Trophoblast cell (in vitro differentiated cells and primary cell): ENCODE data around the gene GNAT2.

Experiments used
- DNase-seq, 2 donors: peaks; one replicate each; pipeline ENCODE4 v3.0.0-alpha.2; 2016
- H2AFZ ChIP-seq: 2 replicates; pipeline ENCODE4 v1.6.1; 2013; ENCODE audit warnings: low read length, moderate library complexity, mild to moderate bottlenecking; ENCODE audit not compliant: insufficient read depth, poor library complexity
- H2AK5ac ChIP-seq: 2 replicates; pipeline ENCODE4 v1.6.1; 2013; ENCODE audit warnings: mild to moderate bottlenecking, low read length
- H2BK120ac ChIP-seq: 2 replicates; pipeline ENCODE4 v1.6.1; 2013; ENCODE audit warnings: low read length, mild to moderate bottlenecking, moderate library complexity; ENCODE audit not compliant: insufficient read depth, poor library complexity
- H2BK12ac ChIP-seq: 2 replicates; pipeline ENCODE4 v1.6.1; 2013; ENCODE audit warnings: mild to moderate bottlenecking, low read length, moderate library complexity
- H2BK5ac ChIP-seq: 2 replicates; pipeline ENCODE4 v1.6.1; 2013; ENCODE audit warnings: low read length, low read depth, moderate library complexity, mild to moderate bottlenecking; ENCODE audit not compliant: poor library complexity
- H3K14ac ChIP-seq: 2 replicates; pipeline ENCODE4 v1.6.1; 2013; ENCODE audit warnings: mild to moderate bottlenecking, low read length
- H3K18ac ChIP-seq: 2 replicates; pipeline ENCODE4 v1.6.1; 2013; ENCODE audit warnings: mild to moderate bottlenecking, low read length
- H3K23ac ChIP-seq: 2 replicates; pipeline ENCODE4 v1.6.1; 2013; ENCODE audit warnings: low read length
- H3K27ac ChIP-seq: 2 replicates; pipeline ENCODE4 v1.5.1; 2013; ENCODE audit warnings: low read depth, mild to moderate bottlenecking, inconsistent platforms, low read length, moderate library complexity
- H3K27me3 ChIP-seq: 2 replicates; pipeline ENCODE4 v1.6.1; 2013; ENCODE audit warnings: inconsistent platforms, mild to moderate bottlenecking, low read length, moderate library complexity; ENCODE audit not compliant: insufficient read depth
- H3K36me3 ChIP-seq, 2 experiments: 1 replicate in 1 of 2; 2 replicates in 1 of 2; pipeline ENCODE4 v1.6.1; 2013; ENCODE audit warnings: low read length in 2 of 2, mild to moderate bottlenecking in 2 of 2, moderate library complexity in 1 of 2; ENCODE audit not compliant: insufficient read depth in 2 of 2, control insufficient read depth in 1 of 2
- H3K4ac ChIP-seq: 2 replicates; pipeline ENCODE4 v1.6.1; 2013; ENCODE audit warnings: low read depth, mild to moderate bottlenecking, low read length, moderate library complexity
- H3K4me1 ChIP-seq, 2 experiments: 1 replicate in 1 of 2; 2 replicates in 1 of 2; pipeline ENCODE4 v1.6.1; 2013; ENCODE audit warnings: low read length in 2 of 2, mild to moderate bottlenecking in 2 of 2, moderate library complexity in 1 of 2; ENCODE audit not compliant: insufficient read depth in 2 of 2, control insufficient read depth in 1 of 2
- H3K4me2 ChIP-seq: 2 replicates; pipeline ENCODE4 v1.6.1; 2013; ENCODE audit warnings: inconsistent platforms, mild to moderate bottlenecking, low read length, moderate library complexity
- H3K4me3 ChIP-seq: 2 replicates; pipeline ENCODE4 v1.5.1; 2013; ENCODE audit warnings: mild to moderate bottlenecking, low read depth, low read length, inconsistent platforms
- H3K79me1 ChIP-seq: one replicate; pipeline ENCODE4 v1.6.1; 2013; ENCODE audit warnings: low read length
- H3K79me2 ChIP-seq: 2 replicates; pipeline ENCODE4 v1.6.1; 2013; ENCODE audit warnings: low read length, mild to moderate bottlenecking; ENCODE audit not compliant: control insufficient read depth, insufficient read depth, poor library complexity
- H3K9ac ChIP-seq: 2 replicates; pipeline ENCODE4 v1.6.1; 2013; ENCODE audit warnings: mild to moderate bottlenecking, low read length
- H3K9me3 ChIP-seq: 2 replicates; pipeline ENCODE4 v1.6.1; 2013; ENCODE audit warnings: low read depth, mild to moderate bottlenecking, control low read depth, inconsistent platforms, low read length; ENCODE audit not compliant: insufficient read depth
- H4K12ac ChIP-seq: 2 replicates; pipeline ENCODE4 v1.6.1; 2013; ENCODE audit warnings: low read depth, mild to moderate bottlenecking, low read length, moderate library complexity
- H4K8ac ChIP-seq: 2 replicates; pipeline ENCODE4 v1.6.1; 2013; ENCODE audit warnings: low read depth, mild to moderate bottlenecking, low read length, moderate library complexity
- H4K91ac ChIP-seq: one replicate; pipeline ENCODE4 v1.6.1; 2013; ENCODE audit warnings: low read depth, mild to moderate bottlenecking, low read length, moderate library complexity
- WGBS: extraction: QIAGEN DNeasy Blood & Tissue Kit; methylation state at CpG from one replicate; pipeline ENCODE4 v1.1.7; 2013; ENCODE audit warnings: missing lambda C conversion rate; ENCODE audit not compliant: insufficient read length, insufficient coverage; ENCODE audit errors: extremely low coverage; 5-methylcytosine and 5-hydroxymethylcytosine counted together

Gene GNAT2

DNA sequence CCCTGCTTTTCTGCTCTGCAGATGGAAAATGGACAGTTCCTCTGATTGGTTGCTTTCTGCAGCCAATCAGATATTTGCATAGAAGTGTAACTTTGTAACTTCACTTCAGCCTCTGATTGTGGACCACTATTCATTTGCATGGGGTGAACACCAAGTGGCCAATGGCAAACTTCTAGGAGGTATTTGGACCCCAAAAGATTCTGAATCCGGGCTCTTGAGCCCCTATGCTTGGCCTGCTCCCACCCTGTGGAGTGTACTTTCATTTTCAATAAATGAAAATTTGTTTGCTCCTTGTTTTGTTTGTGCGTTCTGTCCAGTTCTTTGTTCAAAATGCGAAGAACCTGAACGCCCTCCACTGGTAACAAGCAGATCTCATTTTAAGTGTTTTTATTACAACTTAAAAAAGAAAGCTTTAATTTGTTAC lies 30.1 kb upstream of the GNAT2 start:
- Histone ChIP-seq H3K4me1 (peaks cover 0 to 2% of the 10 kb centered on the region in 2 experiments), H3K9ac (no peak overlapping the region), H3K4ac (no peak overlapping the region), H3K36me3 (no peaks in the 10 kb centered on the region), H3K4me3 (no peak overlapping the region), H3K79me2 (no peaks in the 10 kb centered on the region), H3K4me2 (no peak overlapping the region), H3K9me3 (no peaks in the 10 kb centered on the region), H3K18ac (no peak overlapping the region), H2AK5ac (no peak overlapping the region), H3K27ac (no peak overlapping the region), H4K91ac (no peak overlapping the region), H2BK5ac (no peak overlapping the region), H2AFZ (no peak overlapping the region), H4K8ac (no peak overlapping the region), H3K27me3 (no peaks in the 10 kb centered on the region), H3K14ac (no peak overlapping the region), H4K12ac (no peak overlapping the region), H3K79me1 (no peaks in the 10 kb centered on the region), H2BK120ac (no peak overlapping the region), H2BK12ac (no peak overlapping the region), H3K23ac (no peak overlapping the region)
- no CpG with 5 or more reads among the region's 4 CpGs for WGBS
- peak in 1 of 2 donors; percentile 32 for DNase-seq

DNA sequence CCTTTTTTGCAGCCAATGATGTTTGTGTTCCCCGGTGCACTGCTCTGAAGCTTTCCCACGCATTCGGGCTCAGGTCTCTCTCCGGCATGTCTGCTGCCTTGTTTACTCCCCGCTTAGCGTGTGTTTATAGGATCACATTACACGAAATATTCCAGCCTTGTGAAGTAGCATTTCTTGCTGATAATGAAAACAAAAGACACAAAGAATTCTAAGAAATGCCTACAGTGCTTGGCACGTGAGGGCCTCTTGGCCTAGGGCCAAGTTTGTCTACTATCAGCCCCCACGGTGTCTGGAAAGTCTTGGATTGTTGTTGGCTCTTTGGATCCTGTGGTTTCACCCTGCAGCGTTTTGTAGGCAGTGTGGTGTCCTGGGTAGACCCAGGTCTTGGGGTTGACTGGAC lies 25.3 kb upstream of the GNAT2 start:
- no peak overlapping the region for H3K14ac ChIP-seq
- no peak overlapping the region for H2BK12ac ChIP-seq
- H3K4ac ChIP-seq: no peak overlapping the region
- H3K18ac ChIP-seq: no peak overlapping the region
- no peaks in the 10 kb centered on the region for H3K9me3 ChIP-seq
- H3K27me3 ChIP-seq: no peaks in the 10 kb centered on the region
- H4K91ac ChIP-seq: no peak overlapping the region
- no peak overlapping the region for H2BK120ac ChIP-seq
- peak; percentile 35 to 66 for DNase-seq
- H4K8ac ChIP-seq: no peak overlapping the region
- peaks cover 3% of the 10 kb centered on the region for H3K79me1 ChIP-seq
- H3K79me2 ChIP-seq: no peaks in the 10 kb centered on the region
- no peak overlapping the region for H3K4me3 ChIP-seq
- H2AK5ac ChIP-seq: no peak overlapping the region
- H3K23ac ChIP-seq: no peak overlapping the region
- peak overlapping the region; percentile 27 for H2AFZ ChIP-seq
- H2BK5ac ChIP-seq: no peak overlapping the region
- no peak overlapping the region for H3K27ac ChIP-seq
- no peaks in the 10 kb centered on the region for H3K36me3 ChIP-seq
- no CpG with 5 or more reads among the region's 10 CpGs for WGBS
- no peak overlapping the region for H3K4me2 ChIP-seq
- no peak overlapping the region for H4K12ac ChIP-seq
- no peak overlapping the region for H3K9ac ChIP-seq
- H3K4me1 ChIP-seq: peaks cover 3 to 8% of the 10 kb centered on the region in 2 experiments

DNA sequence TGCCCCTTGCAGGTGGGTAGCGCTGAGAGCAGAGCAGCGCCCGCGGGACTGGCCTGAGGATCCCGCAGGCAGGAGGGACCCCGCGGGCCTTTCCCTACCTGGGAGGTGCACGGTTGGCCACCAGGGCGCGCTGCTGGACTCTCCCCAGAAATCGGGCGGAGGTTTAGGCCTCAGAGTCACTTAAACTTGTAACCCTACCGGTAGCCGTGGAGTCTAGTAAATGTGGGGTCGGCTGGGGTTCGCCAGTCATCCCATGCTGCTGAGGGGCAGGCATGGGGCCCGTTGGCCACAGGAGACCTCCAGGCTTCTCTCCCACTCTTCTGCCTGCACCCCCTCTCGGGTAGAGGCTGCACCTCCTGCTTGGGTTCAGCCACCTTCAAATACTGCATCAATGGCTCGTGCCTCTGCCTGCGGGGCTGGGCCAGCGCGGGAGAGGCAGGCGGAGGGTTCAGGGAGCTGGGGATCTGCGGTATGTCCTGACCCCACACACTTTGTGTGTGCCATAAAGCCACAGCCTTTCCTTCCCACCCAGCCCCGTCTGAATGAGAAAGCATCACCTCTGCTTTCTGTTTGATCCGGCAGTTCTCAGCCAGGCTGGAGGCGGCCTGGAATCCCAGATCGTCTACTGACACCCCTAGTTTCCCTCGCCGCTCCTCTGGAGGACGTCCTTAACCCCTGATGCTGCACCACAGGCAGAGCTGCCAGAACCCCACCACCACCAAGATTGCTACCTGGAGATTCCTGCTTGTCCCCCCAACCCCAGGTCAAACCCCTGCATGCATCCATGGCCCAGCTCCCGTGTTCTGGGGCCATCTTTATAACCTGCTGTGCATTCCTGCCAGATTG lies 24.2 kb upstream of the GNAT2 start:
- no CpG with 5 or more reads among the region's 32 CpGs for WGBS
- H3K27me3 ChIP-seq: no peaks in the 10 kb centered on the region
- H3K36me3 ChIP-seq: no peaks in the 10 kb centered on the region
- H3K79me2 ChIP-seq: no peaks in the 10 kb centered on the region
- H3K4me3 ChIP-seq: no peak overlapping the region
- H3K9me3 ChIP-seq: no peaks in the 10 kb centered on the region
- H2AK5ac ChIP-seq: peak overlapping the region; percentile 65
- H3K9ac ChIP-seq: no peak overlapping the region
- peak overlapping the region; percentile 3 for H2AFZ ChIP-seq
- no peak overlapping the region for H3K4ac ChIP-seq
- peak; percentile 75 to 87 for DNase-seq
- no peak overlapping the region for H3K18ac ChIP-seq
- no peak overlapping the region for H2BK5ac ChIP-seq
- peaks cover 3% of the 10 kb centered on the region for H3K79me1 ChIP-seq
- H3K4me2 ChIP-seq: no peak overlapping the region
- H4K91ac ChIP-seq: peak overlapping the region; percentile 7
- H2BK120ac ChIP-seq: no peak overlapping the region
- no peak overlapping the region for H3K27ac ChIP-seq
- no peak overlapping the region for H3K23ac ChIP-seq
- H2BK12ac ChIP-seq: peak overlapping the region; percentile 79
- peak overlapping the region; percentile 11 for H4K12ac ChIP-seq
- peak overlapping the region; percentile 61 for H4K8ac ChIP-seq
- H3K4me1 ChIP-seq: peaks cover 3 to 8% of the 10 kb centered on the region in 2 experiments
- peak overlapping the region; percentile 15 for H3K14ac ChIP-seq

DNA sequence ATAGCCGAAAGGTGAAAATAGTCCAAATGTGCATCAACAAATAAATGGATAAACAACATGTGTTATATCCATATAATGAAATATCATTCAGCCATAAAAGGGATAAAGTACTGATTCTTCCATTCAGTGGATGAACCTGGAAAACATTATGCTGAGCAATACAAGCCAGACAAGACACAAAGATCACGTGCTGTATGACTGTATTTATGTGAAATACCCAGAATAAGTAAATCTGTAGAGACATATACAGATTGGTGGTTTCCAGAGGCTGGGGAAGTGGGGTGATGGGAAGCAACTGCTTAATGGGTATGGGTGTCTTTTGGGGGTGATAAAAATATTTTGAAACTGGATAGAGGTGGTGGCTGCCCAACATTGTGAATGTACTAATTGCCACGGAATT lies 23.2 kb upstream of the GNAT2 start:
- Histone ChIP-seq H2AK5ac (no peak overlapping the region), H4K12ac (no peak overlapping the region), H2AFZ (no peak overlapping the region), H3K9me3 (no peaks in the 10 kb centered on the region), H3K36me3 (no peaks in the 10 kb centered on the region), H3K27ac (no peak overlapping the region), H4K8ac (no peak overlapping the region), H2BK12ac (no peak overlapping the region), H3K14ac (no peak overlapping the region), H3K18ac (no peak overlapping the region), H3K79me1 (peaks cover 3% of the 10 kb centered on the region), H3K79me2 (no peaks in the 10 kb centered on the region), H3K4ac (no peak overlapping the region), H3K9ac (no peak overlapping the region), H3K4me2 (no peak overlapping the region), H3K27me3 (no peaks in the 10 kb centered on the region), H2BK5ac (no peak overlapping the region), H3K23ac (no peak overlapping the region), H4K91ac (no peak overlapping the region), H3K4me1 (peaks cover 3 to 8% of the 10 kb centered on the region in 2 experiments), H3K4me3 (no peak overlapping the region), H2BK120ac (no peak overlapping the region)
- whole genome bisulfite sequencing: no CpG with 5 or more reads among the region's 3 CpGs
- DNase-seq: no peak
